Esophagus muscularis mucosa (tissue), 4 donors: Measurements from ENCODE around the gene HOXB6. TPM values are rescaled to one million over a fixed set of nuclear protein-coding genes. Genes with fewer than 3 reads are reported as not detected.
A peak's percentile ranks its signal among the peaks of the same experiment; 100 is the strongest.

Experiments
- DNase-seq: peaks from one replicate; pipeline ENCODE4 v3.0.0-alpha.2; 2017; ENCODE audit errors: extremely low spot score
- H3K27ac ChIP-seq, 4 donors: fragments of 200-600 bp; sonication (generic); replicated peaks in 1 of 4; 1 replicate in 3 of 4; 2 replicates in 1 of 4; pipeline ENCODE4 v1.5.1; 2016 to 2019; ENCODE audit warnings: mild to moderate bottlenecking in 1 of 4
- H3K27me3 ChIP-seq, 4 donors: fragments of 200-600 bp; sonication (generic); one replicate each; pipeline versions ENCODE4 v1.5.1 to v1.6.0; 2016 to 2019
- H3K36me3 ChIP-seq, 4 donors: fragments of 200-600 bp; sonication (generic); one replicate each; pipeline ENCODE4 v1.5.1; 2016 to 2019
- H3K4me1 ChIP-seq, 4 donors: fragments of 200-600 bp; sonication (generic); one replicate each; pipeline ENCODE4 v1.5.1; 2016 to 2019
- H3K4me3 ChIP-seq, 4 donors: fragments of 200-600 bp; sonication (generic); 1 replicate in 2 of 4; 2 replicates in 2 of 4; pipeline ENCODE4 v1.5.1; 2016 to 2019; ENCODE audit warnings: mild to moderate bottlenecking in 4 of 4, moderate library complexity in 1 of 4
- H3K9me3 ChIP-seq, 4 donors: fragments of 200-600 bp; sonication (generic); 1 replicate in 3 of 4; 2 replicates in 1 of 4; pipeline ENCODE4 v1.5.1; 2016 to 2019
- EP300 ChIP-seq: sonication (generic); formaldehyde crosslinking; IDR thresholded peaks from one replicate; pipeline ENCODE4 v1.6.1; 2017; ENCODE audit warnings: antibody characterized with exemption
- POLR2A ChIP-seq: fragments of 450-650 bp; IDR thresholded peaks from one replicate; pipeline ENCODE4 v1.6.1; 2017; ENCODE audit warnings: antibody characterized with exemption, moderate library complexity, mild to moderate bottlenecking, low read depth
- POLR2AphosphoS5 ChIP-seq, 2 donors: sonication (generic); formaldehyde crosslinking; IDR thresholded peaks; one replicate each; pipeline ENCODE4 v1.6.1; 2017; ENCODE audit warnings: antibody characterized with exemption in 2 of 2
- WGBS: methylation state at CpG from one replicate; pipeline ENCODE4 v1.1.5; 2018; 5-methylcytosine and 5-hydroxymethylcytosine counted together
- intact Hi-C: fragments of 100-400 bp; cut with DNase I; formaldehyde crosslinking; loops from one replicate; pipeline ENCODE4 v1.15.1; 2023
- total RNA-seq, 4 donors: library from RNA; depleted of rRNA; stranded (reverse); fragments of >200 nt; gene quantifications; one replicate each; pipeline versions ENCODE4 v1.1.0 to v1.2.1, GENCODE V29; 2016
- TF ChIP-seq, protein P1 (sequence below), 3 experiments: fragments of 200-600 bp in 2 of 3; fragments of 450-650 bp in 1 of 3; sonication (generic) in 2 of 3; IDR thresholded peaks; one replicate each; pipeline ENCODE4 v1.5.1; 2017 to 2019; ENCODE audit warnings: antibody characterized with exemption in 3 of 3, mild to moderate bottlenecking in 2 of 3, moderate library complexity in 1 of 3

HOXB6 gene
- total RNA-seq, 4 donors from 2014 or later, result 2.2 to 5.4 (median 2.9) TPM

DNA sequence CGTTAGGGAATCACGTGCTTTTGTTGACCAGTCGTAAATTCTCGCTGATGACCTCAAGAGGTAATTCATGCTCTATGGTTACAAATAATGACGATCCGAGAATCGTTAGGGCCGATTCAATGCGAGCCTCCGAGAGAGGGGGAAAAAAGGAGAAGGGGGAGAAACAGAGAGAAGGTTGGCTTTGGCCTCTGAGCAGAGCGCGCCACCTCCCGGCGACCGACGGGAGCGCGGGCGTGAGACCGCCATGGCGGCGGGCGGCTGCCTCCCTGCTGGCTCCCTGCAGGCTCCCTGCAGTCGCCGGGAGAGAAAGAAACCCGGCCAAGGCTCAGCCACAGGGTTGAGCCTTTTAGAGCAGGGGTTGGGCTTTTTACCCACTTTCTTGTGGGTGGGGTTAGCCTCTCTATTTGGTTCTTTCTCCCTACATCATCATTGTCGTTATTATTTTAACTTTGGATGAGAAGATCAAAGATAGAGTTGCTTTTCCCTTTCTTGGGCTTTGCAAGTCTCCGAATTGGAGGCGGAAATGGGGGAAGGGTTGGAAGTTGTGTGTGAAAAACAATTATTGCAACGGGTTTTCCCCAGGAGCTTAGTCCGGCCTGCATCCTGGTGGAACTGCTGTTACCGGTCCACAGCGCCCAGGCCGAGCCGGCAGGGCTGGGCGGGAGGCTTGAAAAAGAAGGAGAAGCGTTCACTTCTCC lies 10.8 kb downstream of the HOXB6 start:
- intact Hi-C loops, result loop anchor here (1.0 to 5.0 kb wide), 3 partner anchors 101 to 257 kb away; no protein-coding TSS in a partner anchor
- Histone ChIP-seq H3K9me3 (no peaks in the 10 kb centered on the region), H3K27ac (peak overlapping the region; percentile 42 to 72 (median 60)), H3K27me3 (peaks cover 6 to 73% (median 31%) of the 10 kb centered on the region in 4 donors), H3K4me3 (peak overlapping the region; percentile 54 to 64 (median 60)), H3K4me1 (peaks cover 33 to 61% (median 56%) of the 10 kb centered on the region in 4 donors), H3K36me3 (no peaks in the 10 kb centered on the region)
- TF ChIP-seq, protein P1, sequence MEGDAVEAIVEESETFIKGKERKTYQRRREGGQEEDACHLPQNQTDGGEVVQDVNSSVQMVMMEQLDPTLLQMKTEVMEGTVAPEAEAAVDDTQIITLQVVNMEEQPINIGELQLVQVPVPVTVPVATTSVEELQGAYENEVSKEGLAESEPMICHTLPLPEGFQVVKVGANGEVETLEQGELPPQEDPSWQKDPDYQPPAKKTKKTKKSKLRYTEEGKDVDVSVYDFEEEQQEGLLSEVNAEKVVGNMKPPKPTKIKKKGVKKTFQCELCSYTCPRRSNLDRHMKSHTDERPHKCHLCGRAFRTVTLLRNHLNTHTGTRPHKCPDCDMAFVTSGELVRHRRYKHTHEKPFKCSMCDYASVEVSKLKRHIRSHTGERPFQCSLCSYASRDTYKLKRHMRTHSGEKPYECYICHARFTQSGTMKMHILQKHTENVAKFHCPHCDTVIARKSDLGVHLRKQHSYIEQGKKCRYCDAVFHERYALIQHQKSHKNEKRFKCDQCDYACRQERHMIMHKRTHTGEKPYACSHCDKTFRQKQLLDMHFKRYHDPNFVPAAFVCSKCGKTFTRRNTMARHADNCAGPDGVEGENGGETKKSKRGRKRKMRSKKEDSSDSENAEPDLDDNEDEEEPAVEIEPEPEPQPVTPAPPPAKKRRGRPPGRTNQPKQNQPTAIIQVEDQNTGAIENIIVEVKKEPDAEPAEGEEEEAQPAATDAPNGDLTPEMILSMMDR (IDR thresholded peaks at IDR 0.05), result peak in 2 of 3 experiments; percentile 97 to 99
- no peak for TF ChIP-seq POLR2A
- TF ChIP-seq POLR2AphosphoS5 (IDR thresholded peaks at IDR 0.05), result peak in 1 of 2 donors; percentile 65
- 19% methylated on average over 36 of the region's 37 CpGs for WGBS
- DNase-seq, result no peak

DNA sequence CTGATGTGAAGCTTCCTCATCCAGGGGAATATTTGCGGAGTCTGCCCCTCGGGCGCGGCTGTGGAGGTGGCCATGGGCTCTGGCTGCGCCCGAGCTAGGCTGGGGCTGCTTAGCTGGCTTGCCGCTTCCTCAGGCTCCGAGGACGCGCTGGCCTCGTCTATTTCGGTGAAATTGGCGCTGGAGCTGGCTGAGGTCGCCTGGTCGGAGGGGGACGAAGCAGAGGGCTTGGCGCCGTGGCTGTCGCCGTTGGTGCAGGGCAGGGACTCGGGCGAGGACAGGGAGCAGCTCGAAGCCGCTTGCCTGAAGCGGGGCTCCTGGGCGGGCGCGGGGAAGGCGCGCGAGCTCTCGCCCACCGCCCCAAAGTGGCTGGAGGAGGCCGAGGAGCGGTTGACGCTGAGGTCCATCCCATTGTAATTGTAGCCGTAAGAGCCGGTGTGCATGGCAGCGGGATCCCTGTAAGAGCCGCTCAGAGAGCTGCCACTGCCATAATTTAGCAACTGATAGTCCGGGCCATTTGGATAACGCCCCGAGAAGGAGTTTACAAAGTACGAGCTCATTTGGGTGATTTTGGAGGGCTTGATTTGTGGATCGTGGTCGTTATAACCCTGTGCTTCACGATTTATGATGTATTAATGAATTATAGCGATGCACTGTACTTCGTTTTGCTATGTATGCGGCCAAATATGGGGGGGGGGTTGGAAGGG lies 11.5 kb downstream of the HOXB6 start, which contains the start of gene HOXB5:
Gene HOXB5 (minus strand): TSS at position 654 of the 704 bp plus-strand sequence. CDS start 97 bp downstream, at position 557.
- peaks cover 31 to 59% (median 52%) of the 10 kb centered on the region in 4 donors for H3K4me1 ChIP-seq
- H3K9me3 ChIP-seq, result no peaks in the 10 kb centered on the region
- H3K4me3 ChIP-seq, result peak within 1 kb of the TSS; percentile 54 to 64 (median 60)
- no peaks in the 10 kb centered on the region for H3K36me3 ChIP-seq
- peak within 1 kb of the TSS; percentile 42 to 72 (median 60) for H3K27ac ChIP-seq
- intact Hi-C loops, result loop anchor here (5.0 kb wide), 1 partner anchor 256 kb away; no protein-coding TSS in a partner anchor
- WGBS, result 3% methylated on average over 21 of the region's 50 CpGs
- peaks cover 6 to 66% (median 24%) of the 10 kb centered on the region in 4 donors for H3K27me3 ChIP-seq
- TF ChIP-seq EP300 (no peak), POLR2AphosphoS5 (IDR thresholded peaks at IDR 0.05) (no peak), POLR2A (no peak)
- TF ChIP-seq, protein P1 (IDR thresholded peaks at IDR 0.05), result no peak
- no peak for DNase-seq

DNA sequence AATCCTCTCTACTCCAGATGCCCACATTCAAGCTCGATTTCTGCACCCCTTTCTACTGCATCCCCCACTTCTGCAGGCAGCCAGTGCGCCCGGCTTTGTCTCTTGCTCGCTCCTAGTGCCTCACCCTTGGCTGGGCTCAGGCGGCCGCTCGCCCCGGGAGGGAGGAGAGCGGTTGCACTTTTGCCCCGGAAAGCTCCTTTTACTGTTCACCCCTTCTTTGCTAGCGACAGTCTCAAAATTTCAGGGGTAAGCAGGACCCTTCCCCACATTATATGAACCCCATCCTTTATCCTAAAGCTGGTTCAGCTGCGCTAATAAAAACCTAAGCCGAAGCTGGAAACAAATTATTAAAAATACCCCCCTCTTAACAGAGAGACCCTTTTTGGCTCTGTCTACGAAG lies 12.2 kb downstream of the HOXB6 start:
- no peaks in the 10 kb centered on the region for H3K9me3 ChIP-seq
- peaks cover 6 to 59% (median 23%) of the 10 kb centered on the region in 4 donors for H3K27me3 ChIP-seq
- 26% methylated on average over 14 of the region's 14 CpGs for WGBS
- peak overlapping the region; percentile 54 to 64 (median 60) for H3K4me3 ChIP-seq
- intact Hi-C loops, result loop anchor here (5.0 kb wide), 1 partner anchor 255 kb away; no protein-coding TSS in a partner anchor
- H3K27ac ChIP-seq, result peak overlapping the region; percentile 42 to 72 (median 60)
- TF ChIP-seq POLR2AphosphoS5 (IDR thresholded peaks at IDR 0.05) (no peak), POLR2A (no peak), EP300 (no peak)
- TF ChIP-seq, protein P1 (IDR thresholded peaks at IDR 0.05), result no peak
- H3K4me1 ChIP-seq, result peaks cover 24 to 54% (median 46%) of the 10 kb centered on the region in 4 donors
- DNase-seq, result no peak
- H3K36me3 ChIP-seq, result no peaks in the 10 kb centered on the region

GRCh38 chr17:48592057-48592514 lies 12.7 kb downstream of the HOXB6 start:
- Histone ChIP-seq H3K4me3 (peak overlapping the region; percentile 54 to 64 (median 60)), H3K9me3 (no peaks in the 10 kb centered on the region), H3K27ac (peak overlapping the region; percentile 42 to 72 (median 60)), H3K4me1 (peaks cover 25 to 54% (median 44%) of the 10 kb centered on the region in 4 donors), H3K36me3 (no peaks in the 10 kb centered on the region), H3K27me3 (peaks cover 6 to 54% (median 19%) of the 10 kb centered on the region in 4 donors)
- 36% methylated on average over 20 of the region's 33 CpGs for WGBS
- TF ChIP-seq, protein P1 (IDR thresholded peaks at IDR 0.05), result no peak
- TF ChIP-seq EP300 (no peak), POLR2A (no peak), POLR2AphosphoS5 (IDR thresholded peaks at IDR 0.05) (no peak)
- intact Hi-C loops, result loop anchor here (5.0 kb wide), 1 partner anchor 255 kb away; no protein-coding TSS in a partner anchor
- DNase-seq, result no peak
